Activated naive CD8-positive, alpha-beta T cell (primary cell): ENCODE data around the gene HS6ST3.

Source experiments
- H3K27ac Mint-ChIP-seq: one replicate; pipeline ENCODE4 v1.8.0; 2021; ENCODE audit warnings: mixed read lengths
- H3K27me3 Mint-ChIP-seq: one replicate; pipeline ENCODE4 v1.8.0; 2021; ENCODE audit warnings: mixed read lengths
- H3K36me3 Mint-ChIP-seq: one replicate; pipeline ENCODE4 v1.8.0; 2021; ENCODE audit warnings: mixed read lengths
- H3K4me1 Mint-ChIP-seq: one replicate; pipeline ENCODE4 v1.8.0; 2021; ENCODE audit warnings: low read depth, mixed read lengths
- H3K4me3 Mint-ChIP-seq: one replicate; pipeline ENCODE4 v1.8.0; 2021; ENCODE audit warnings: mild to moderate bottlenecking, mixed read lengths
- H3K9me3 Mint-ChIP-seq: one replicate; pipeline ENCODE4 v1.8.0; 2021; ENCODE audit warnings: low read depth, mixed read lengths

HS6ST3 gene

GRCh38 chr13:96824140-96824539, 734.2 kb downstream of the HS6ST3 start:
- Mint-ChIP-seq H3K27me3 (no peaks in the 10 kb centered on the region), H3K36me3 (no peaks in the 10 kb centered on the region), H3K27ac (no peak overlapping the region), H3K4me1 (no peaks in the 10 kb centered on the region), H3K9me3 (no peaks in the 10 kb centered on the region), H3K4me3 (no peak overlapping the region)

DNA sequence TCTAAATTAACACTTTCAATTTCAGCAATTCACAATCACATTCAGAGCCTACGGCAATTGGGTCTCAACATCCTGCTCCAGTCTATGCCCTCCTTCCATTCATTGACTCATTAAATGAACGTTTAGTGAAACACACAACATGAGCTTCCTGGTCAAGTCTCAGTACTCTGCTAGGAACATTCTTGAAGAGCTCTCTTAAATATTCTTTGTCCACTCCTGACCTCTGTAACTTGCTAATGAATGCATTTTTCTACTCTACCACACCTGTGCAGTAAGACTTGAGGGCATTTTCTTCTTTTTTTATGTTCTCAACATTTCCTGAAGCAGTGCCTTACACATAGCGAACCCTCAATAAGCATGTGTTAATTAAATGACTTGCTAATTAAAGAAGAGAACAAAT, 735.7 kb downstream of the HS6ST3 start:
- H3K9me3 Mint-ChIP-seq, result no peaks in the 10 kb centered on the region
- no peak overlapping the region for H3K4me3 Mint-ChIP-seq
- no peaks in the 10 kb centered on the region for H3K27me3 Mint-ChIP-seq
- H3K4me1 Mint-ChIP-seq, result no peaks in the 10 kb centered on the region
- no peaks in the 10 kb centered on the region for H3K36me3 Mint-ChIP-seq
- H3K27ac Mint-ChIP-seq, result no peak overlapping the region

DNA sequence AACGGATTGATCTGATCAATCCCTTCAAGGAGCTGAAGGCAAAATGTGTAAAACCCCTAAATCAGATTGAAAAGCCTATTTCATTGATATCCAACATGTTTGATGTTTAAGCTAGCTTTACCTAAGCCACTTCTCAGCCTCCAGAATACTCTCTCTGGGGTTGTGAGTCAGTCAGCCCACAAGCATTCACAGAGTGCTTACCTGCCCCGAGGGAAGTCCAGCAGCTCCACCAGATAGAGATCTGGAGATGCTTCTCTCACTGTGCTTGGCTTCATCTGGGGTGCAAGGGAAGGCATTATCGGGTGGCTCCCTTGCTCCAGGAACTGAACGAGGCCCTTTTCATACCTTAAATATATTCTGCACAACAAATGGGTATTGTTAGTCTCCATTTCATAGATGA, 744.7 kb downstream of the HS6ST3 start:
- Mint-ChIP-seq H3K4me3 (no peak overlapping the region), H3K9me3 (no peaks in the 10 kb centered on the region), H3K27me3 (no peaks in the 10 kb centered on the region), H3K4me1 (no peaks in the 10 kb centered on the region), H3K27ac (no peak overlapping the region), H3K36me3 (no peaks in the 10 kb centered on the region)

DNA sequence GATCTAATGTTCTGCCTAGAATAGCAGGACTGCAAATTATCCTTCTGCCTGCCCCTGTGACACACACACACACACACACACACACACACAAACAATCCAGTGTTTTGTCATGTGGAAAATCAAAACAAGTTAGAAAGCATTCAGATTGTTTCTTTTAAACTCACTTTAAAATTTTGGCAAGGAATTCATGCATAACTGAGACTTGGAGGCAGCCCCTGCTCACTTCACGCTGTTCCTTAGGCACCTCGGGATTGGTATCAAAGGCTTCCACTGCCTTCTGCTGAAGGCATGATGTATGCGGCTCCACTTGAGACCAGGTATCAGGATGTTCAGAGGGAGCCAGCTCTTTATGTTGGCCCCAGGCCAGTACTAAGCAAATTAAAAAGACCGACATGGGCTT, 745.6 kb downstream of the HS6ST3 start:
- Mint-ChIP-seq H3K4me1 (no peaks in the 10 kb centered on the region), H3K27me3 (no peaks in the 10 kb centered on the region), H3K4me3 (no peak overlapping the region), H3K36me3 (no peaks in the 10 kb centered on the region), H3K27ac (no peak overlapping the region), H3K9me3 (no peaks in the 10 kb centered on the region)

GRCh38 chr13:96836733-96837132, 746.8 kb downstream of the HS6ST3 start:
- H3K36me3 Mint-ChIP-seq, result no peaks in the 10 kb centered on the region

GRCh38 chr13:96837809-96838208, 747.9 kb downstream of the HS6ST3 start:
- Mint-ChIP-seq H3K9me3 (no peaks in the 10 kb centered on the region), H3K27ac (no peak overlapping the region)

More at GRCh38 chr13:96836733-96837132, 746.8 kb downstream of the HS6ST3 start:
- Mint-ChIP-seq H3K4me1 (no peaks in the 10 kb centered on the region), H3K9me3 (no peaks in the 10 kb centered on the region), H3K27me3 (no peaks in the 10 kb centered on the region), H3K4me3 (no peak overlapping the region), H3K27ac (no peak overlapping the region)

DNA sequence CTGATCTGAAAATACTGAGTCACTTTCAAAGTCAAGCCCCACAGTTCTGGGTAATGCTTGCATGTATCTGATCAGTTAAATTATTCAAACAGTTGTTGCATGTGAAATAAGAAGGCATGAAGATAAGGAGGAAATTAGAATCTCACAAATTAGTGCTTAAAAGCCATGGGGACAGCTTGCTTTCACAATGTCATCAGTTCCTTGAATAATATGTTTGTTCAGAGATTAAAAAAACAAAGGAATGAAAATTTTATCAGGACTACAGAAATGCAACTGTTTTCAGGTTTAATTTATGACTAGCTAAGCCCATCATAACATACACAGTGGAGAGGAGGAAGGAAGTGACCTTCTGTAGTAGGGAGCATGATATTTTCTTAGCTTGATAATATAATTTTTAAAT, 754.3 kb downstream of the HS6ST3 start:
- Mint-ChIP-seq H3K27ac (no peak overlapping the region), H3K4me3 (no peak overlapping the region), H3K36me3 (no peaks in the 10 kb centered on the region), H3K9me3 (no peaks in the 10 kb centered on the region), H3K4me1 (no peaks in the 10 kb centered on the region), H3K27me3 (peaks cover 3% of the 10 kb centered on the region)

More at GRCh38 chr13:96837809-96838208, 747.9 kb downstream of the HS6ST3 start:
- H3K27me3 Mint-ChIP-seq, result no peaks in the 10 kb centered on the region
- no peaks in the 10 kb centered on the region for H3K4me1 Mint-ChIP-seq
- no peak overlapping the region for H3K4me3 Mint-ChIP-seq
- H3K36me3 Mint-ChIP-seq, result no peaks in the 10 kb centered on the region

DNA sequence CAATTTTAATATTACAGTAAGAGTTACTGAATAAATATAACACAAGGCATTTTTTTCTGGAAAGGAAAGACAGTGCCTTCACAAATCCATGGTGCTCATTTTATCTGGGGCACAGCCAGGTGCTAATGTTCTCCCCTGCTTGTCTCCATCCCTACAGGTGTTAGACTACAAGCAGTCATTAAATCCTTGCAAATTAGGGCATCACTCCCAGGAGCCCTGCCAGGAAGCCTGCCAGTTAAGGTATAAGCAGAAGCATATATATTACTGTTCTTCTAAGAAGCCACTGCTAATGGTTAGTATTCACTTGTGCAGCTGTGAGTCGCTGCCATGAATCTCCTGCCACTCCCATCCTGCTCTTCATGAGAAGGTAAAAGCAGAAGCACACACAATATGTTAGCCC, 754.7 kb downstream of the HS6ST3 start:
- H3K9me3 Mint-ChIP-seq, result no peaks in the 10 kb centered on the region
- no peaks in the 10 kb centered on the region for H3K4me1 Mint-ChIP-seq
- H3K27me3 Mint-ChIP-seq, result peaks cover 3% of the 10 kb centered on the region
- H3K27ac Mint-ChIP-seq, result no peak overlapping the region
- no peaks in the 10 kb centered on the region for H3K36me3 Mint-ChIP-seq
- H3K4me3 Mint-ChIP-seq, result no peak overlapping the region

GRCh38 chr13:96848286-96848685, 758.4 kb downstream of the HS6ST3 start:
- Mint-ChIP-seq H3K4me3 (no peak overlapping the region), H3K36me3 (no peaks in the 10 kb centered on the region), H3K27ac (no peak overlapping the region), H3K27me3 (peaks cover 5% of the 10 kb centered on the region), H3K4me1 (no peaks in the 10 kb centered on the region), H3K9me3 (no peaks in the 10 kb centered on the region)

GRCh38 chr13:96849091-96849490, 759.2 kb downstream of the HS6ST3 start:
- H3K9me3 Mint-ChIP-seq, result no peaks in the 10 kb centered on the region

DNA sequence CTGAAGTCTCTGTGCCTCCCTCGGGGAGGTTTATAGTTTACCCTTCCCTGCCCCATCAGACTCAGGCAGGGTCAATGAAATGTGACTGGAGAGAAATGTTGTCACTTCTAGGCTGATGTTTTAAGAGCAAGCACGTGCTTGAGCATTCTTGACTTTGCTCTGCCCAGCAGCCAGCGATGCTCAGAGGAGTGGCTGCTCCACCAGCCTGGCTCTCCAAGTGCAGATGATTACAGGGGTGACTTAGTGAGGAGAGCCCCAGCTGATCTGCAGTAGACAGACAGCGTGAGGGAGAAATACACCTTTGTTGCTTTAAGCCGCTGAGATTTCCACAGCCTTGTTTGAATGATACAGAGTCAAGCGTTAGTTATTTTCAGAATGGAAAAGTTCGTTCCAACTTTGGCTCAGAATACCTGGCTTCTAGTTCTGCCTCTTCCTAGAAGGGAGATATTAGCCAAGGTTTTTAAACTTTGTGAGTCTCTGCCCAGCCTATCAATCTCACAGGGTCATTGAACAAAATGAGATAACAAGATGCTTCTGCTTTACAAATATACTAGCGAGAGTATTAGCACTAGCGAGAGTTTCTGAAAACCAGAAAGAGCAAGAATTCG, 760.7 kb downstream of the HS6ST3 start:
- H3K27ac Mint-ChIP-seq, result no peak overlapping the region
- peaks cover 2% of the 10 kb centered on the region for H3K27me3 Mint-ChIP-seq
- H3K36me3 Mint-ChIP-seq, result no peaks in the 10 kb centered on the region
- no peaks in the 10 kb centered on the region for H3K9me3 Mint-ChIP-seq
- no peaks in the 10 kb centered on the region for H3K4me1 Mint-ChIP-seq
- H3K4me3 Mint-ChIP-seq, result no peak overlapping the region

More at GRCh38 chr13:96849091-96849490, 759.2 kb downstream of the HS6ST3 start:
- H3K36me3 Mint-ChIP-seq, result no peaks in the 10 kb centered on the region
- no peak overlapping the region for H3K27ac Mint-ChIP-seq
- H3K4me3 Mint-ChIP-seq, result no peak overlapping the region
- H3K4me1 Mint-ChIP-seq, result no peaks in the 10 kb centered on the region
- peaks cover 4% of the 10 kb centered on the region for H3K27me3 Mint-ChIP-seq

GRCh38 chr13:96851856-96852445, 762.0 kb downstream of the HS6ST3 start:
- Mint-ChIP-seq H3K36me3 (no peaks in the 10 kb centered on the region), H3K9me3 (no peaks in the 10 kb centered on the region), H3K4me1 (no peaks in the 10 kb centered on the region), H3K27ac (no peak overlapping the region), H3K27me3 (peaks cover 2% of the 10 kb centered on the region), H3K4me3 (no peak overlapping the region)

DNA sequence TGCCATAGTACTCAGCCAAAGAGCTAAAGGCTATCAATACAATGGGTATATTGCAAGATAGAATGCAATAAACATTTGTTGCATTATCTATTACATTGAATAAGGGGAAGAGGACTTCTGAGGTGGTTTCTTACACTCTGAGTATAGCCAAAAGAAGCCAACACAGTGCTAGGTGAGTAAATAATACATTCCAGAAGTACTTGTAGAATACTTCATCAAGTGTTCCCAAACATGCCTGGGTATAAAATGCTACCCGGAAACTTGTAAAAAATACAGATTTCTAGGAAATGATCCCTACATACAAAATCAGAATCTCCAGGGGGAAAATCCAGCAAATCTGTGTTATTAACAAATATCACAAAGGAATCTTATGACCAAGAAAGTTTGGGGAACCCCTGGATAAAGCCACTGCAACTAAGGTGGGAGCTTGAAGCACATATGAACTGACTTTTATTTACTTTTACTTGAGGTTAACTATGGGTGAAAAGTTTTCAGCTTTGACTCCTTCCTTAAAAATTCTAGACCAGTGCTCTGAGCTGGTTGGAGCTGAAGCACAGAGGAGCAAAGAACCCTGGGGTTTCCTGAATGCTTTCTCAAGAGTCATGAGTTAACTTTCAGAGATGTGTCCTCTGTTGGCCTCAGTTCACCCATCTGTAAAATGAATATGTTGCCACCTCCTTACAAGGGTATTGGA, 768.4 kb downstream of the HS6ST3 start:
- no peaks in the 10 kb centered on the region for H3K36me3 Mint-ChIP-seq
- H3K27ac Mint-ChIP-seq, result no peak overlapping the region
- no peaks in the 10 kb centered on the region for H3K4me1 Mint-ChIP-seq
- H3K27me3 Mint-ChIP-seq, result no peaks in the 10 kb centered on the region
- no peaks in the 10 kb centered on the region for H3K9me3 Mint-ChIP-seq
- no peak overlapping the region for H3K4me3 Mint-ChIP-seq

DNA sequence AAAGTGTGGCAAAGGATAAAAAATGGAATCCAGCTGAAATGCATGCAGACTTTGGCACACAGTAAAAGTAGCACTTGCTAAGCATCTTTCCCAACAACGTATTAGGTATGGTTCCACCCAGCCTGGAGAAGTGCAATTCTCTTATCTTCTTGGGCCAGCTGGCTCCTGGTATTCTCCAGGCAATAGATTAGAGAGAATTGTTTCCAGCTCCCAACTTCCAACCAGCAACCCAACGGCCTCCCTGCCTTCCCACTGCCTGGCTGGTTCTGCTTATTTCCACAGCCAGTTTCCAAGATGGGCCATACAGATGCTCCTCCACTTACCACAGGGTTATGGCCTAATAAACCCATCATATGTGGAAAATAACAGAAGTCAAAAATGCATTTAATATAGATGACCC, 771.0 kb downstream of the HS6ST3 start:
- Mint-ChIP-seq H3K27ac (no peak overlapping the region), H3K27me3 (no peaks in the 10 kb centered on the region), H3K36me3 (no peaks in the 10 kb centered on the region), H3K4me1 (no peaks in the 10 kb centered on the region), H3K9me3 (peaks cover 5% of the 10 kb centered on the region), H3K4me3 (no peak overlapping the region)

DNA sequence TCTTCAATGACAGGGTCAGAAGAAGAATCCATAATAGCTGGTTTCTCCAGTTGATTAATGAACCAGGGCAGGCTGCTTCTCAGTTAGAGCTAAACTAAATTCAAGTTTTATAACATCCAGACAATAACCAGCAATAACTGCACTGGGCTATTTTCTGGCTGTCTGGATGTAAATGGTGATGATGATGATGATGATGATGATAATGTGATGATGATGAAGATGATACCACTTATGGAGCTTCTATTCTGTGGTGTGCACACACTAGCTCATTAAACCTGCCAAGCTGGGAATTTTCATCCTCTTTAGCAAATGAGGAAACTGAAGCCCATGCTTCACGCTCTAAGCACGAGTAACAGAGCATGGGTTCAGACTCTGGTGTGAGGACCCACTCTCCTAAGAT, 772.2 kb downstream of the HS6ST3 start:
- Mint-ChIP-seq H3K27ac (no peak overlapping the region), H3K4me3 (no peak overlapping the region), H3K36me3 (no peaks in the 10 kb centered on the region), H3K4me1 (no peaks in the 10 kb centered on the region), H3K9me3 (peaks cover 5% of the 10 kb centered on the region), H3K27me3 (no peaks in the 10 kb centered on the region)
